ENCODE measurements around the gene CCDC3.

The CCDC3 gene

DNA sequence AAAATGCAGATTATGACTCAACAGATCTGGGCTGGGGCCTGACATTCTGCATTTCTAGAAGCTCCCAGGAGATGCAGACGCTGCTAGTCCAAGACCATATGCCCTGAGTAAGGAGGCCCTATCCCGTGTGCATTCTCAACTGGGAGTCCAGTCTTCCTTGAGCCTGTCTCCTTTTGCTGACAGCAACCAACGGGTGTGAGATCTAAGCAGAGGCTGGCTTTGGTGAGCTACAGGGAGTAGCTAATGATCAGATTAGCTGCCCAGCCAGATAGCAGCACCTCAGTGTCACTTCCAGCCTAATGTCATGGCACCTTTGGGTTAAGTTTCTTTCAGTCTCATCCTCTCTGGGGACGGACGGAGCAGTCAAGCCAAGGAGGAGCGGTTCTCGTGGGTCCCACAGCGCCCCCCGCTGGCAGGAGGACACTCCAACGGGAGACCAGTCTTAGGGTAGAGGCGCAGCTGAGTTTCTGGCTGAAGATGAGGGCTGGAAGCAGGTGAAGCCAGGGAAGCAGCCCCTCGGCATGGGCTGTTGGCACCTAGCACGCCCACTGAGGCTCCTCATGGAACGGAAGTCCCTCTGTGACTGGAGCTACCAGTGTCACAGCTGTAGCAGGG lies 154.0 kb downstream of the CCDC3 start:
- Histone ChIP-seq H3K27me3 (ENCODE audit: control insufficient read depth in 1 of 2, insufficient read depth in 2 of 2, low read length in 2 of 2) (no peaks in the 10 kb centered on the region), H3K9me3 (ENCODE audit: control insufficient read depth in 2 of 2, low read length in 2 of 2) (no peaks in the 10 kb centered on the region)

GRCh38 chr10:12846718-12847117 lies 154.8 kb downstream of the CCDC3 start:
- no peaks in the 10 kb centered on the region for H3K9me3 ChIP-seq (ENCODE audit: control insufficient read depth in 2 of 2, low read length in 2 of 2)
- peaks cover 14% of the 10 kb centered on the region for H3K4me1 ChIP-seq (ENCODE audit: control insufficient read depth, insufficient read depth, low read length)
- no peak overlapping the region for H3K9ac ChIP-seq (ENCODE audit: low read length in 2 of 2)
- no peak overlapping the region for H3K4me3 ChIP-seq (ENCODE audit: low read length in 2 of 2)
- H3K27me3 ChIP-seq (ENCODE audit: control insufficient read depth in 1 of 2, insufficient read depth in 2 of 2, low read length in 2 of 2) = no peaks in the 10 kb centered on the region
- H3K36me3 ChIP-seq (ENCODE audit: control insufficient read depth in 2 of 2, insufficient read depth in 2 of 2, low read length in 2 of 2) = no peaks in the 10 kb centered on the region
- no peak overlapping the region for H3K27ac ChIP-seq (ENCODE audit: low read length)

More for the DNA sequence above, 154.0 kb downstream of the CCDC3 start:
- H3K27ac ChIP-seq (ENCODE audit: low read length) = no peak overlapping the region
- H3K9ac ChIP-seq (ENCODE audit: low read length in 2 of 2) = no peak overlapping the region
- peaks cover 14% of the 10 kb centered on the region for H3K4me1 ChIP-seq (ENCODE audit: control insufficient read depth, insufficient read depth, low read length)
- no peak overlapping the region for H3K4me3 ChIP-seq (ENCODE audit: low read length in 2 of 2)
- no peaks in the 10 kb centered on the region for H3K36me3 ChIP-seq (ENCODE audit: control insufficient read depth in 2 of 2, insufficient read depth in 2 of 2, low read length in 2 of 2)
